Neutrophil (primary cell): ENCODE data around the gene EPHA6.

Experiments
- H3K27ac ChIP-seq: fragments of 200-600 bp; sonication (generic); 2 replicates; pipeline ENCODE4 v1.5.1; 2016; ENCODE audit warnings: mild to moderate bottlenecking, moderate library complexity
- H3K27me3 ChIP-seq: fragments of 200-600 bp; sonication (generic); 2 replicates; pipeline ENCODE4 v1.6.0; 2016; ENCODE audit warnings: mild to moderate bottlenecking
- H3K36me3 ChIP-seq: fragments of 200-600 bp; sonication (generic); 2 replicates; pipeline ENCODE4 v1.5.1; 2017
- H3K4me1 ChIP-seq, 2 experiments: fragments of 200-600 bp in 1 of 2; sonication (generic) in 1 of 2; 1 replicate in 1 of 2; 2 replicates in 1 of 2; pipeline versions ENCODE4 v1.5.1 to v1.6.1; 2013 to 2016; ENCODE audit warnings: low read depth in 1 of 2, low read length in 1 of 2, mild to moderate bottlenecking in 1 of 2, moderate library complexity in 1 of 2; ENCODE audit not compliant: control insufficient read depth in 1 of 2, insufficient read depth in 1 of 2
- H3K4me3 ChIP-seq, 2 experiments: fragments of 200-600 bp in 1 of 2; sonication (generic) in 1 of 2; 1 replicate in 1 of 2; 2 replicates in 1 of 2; pipeline ENCODE4 v1.5.1; 2013 to 2016; ENCODE audit warnings: low read depth in 1 of 2, low read length in 1 of 2, mild to moderate bottlenecking in 1 of 2, moderate library complexity in 1 of 2
- H3K9me3 ChIP-seq: fragments of 200-600 bp; sonication (generic); 2 replicates; pipeline ENCODE4 v1.5.1; 2016
- TF ChIP-seq, protein P1 (sequence below): fragments of 200-600 bp; sonication (generic); IDR thresholded peaks from 2 replicates; pipeline ENCODE4 v1.5.1; 2016; ENCODE audit warnings: antibody characterized with exemption

EPHA6 gene

GRCh38 chr3:97658668-97659285, 844.4 kb downstream of the EPHA6 start:
- no peaks in the 10 kb centered on the region for H3K4me1 ChIP-seq
- H3K27ac ChIP-seq = no peak overlapping the region
- H3K4me3 ChIP-seq = no peak overlapping the region
- TF ChIP-seq, protein P1, sequence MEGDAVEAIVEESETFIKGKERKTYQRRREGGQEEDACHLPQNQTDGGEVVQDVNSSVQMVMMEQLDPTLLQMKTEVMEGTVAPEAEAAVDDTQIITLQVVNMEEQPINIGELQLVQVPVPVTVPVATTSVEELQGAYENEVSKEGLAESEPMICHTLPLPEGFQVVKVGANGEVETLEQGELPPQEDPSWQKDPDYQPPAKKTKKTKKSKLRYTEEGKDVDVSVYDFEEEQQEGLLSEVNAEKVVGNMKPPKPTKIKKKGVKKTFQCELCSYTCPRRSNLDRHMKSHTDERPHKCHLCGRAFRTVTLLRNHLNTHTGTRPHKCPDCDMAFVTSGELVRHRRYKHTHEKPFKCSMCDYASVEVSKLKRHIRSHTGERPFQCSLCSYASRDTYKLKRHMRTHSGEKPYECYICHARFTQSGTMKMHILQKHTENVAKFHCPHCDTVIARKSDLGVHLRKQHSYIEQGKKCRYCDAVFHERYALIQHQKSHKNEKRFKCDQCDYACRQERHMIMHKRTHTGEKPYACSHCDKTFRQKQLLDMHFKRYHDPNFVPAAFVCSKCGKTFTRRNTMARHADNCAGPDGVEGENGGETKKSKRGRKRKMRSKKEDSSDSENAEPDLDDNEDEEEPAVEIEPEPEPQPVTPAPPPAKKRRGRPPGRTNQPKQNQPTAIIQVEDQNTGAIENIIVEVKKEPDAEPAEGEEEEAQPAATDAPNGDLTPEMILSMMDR = no peak
- H3K27me3 ChIP-seq = no peaks in the 10 kb centered on the region
- no peaks in the 10 kb centered on the region for H3K9me3 ChIP-seq
- H3K36me3 ChIP-seq = no peaks in the 10 kb centered on the region

DNA sequence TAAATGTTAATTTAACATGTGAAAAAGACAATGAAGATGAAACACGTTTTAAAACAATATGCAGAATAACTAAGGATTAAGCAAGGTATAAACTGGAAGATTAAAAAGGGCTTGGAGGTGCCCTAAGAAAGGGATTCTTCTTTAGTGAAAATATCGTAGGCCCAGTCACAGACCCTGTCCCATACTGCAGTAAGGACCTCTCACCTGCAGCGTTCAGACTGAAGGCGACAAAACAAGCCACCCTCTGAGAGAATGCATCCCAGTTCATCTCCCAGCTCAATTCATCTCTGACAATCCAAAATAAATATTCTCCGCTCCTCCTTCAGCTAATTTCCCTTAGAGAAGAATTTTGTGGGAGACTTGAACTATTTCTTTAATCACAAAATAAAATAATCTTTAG, 847.9 kb downstream of the EPHA6 start:
- H3K4me1 ChIP-seq = no peaks in the 10 kb centered on the region
- TF ChIP-seq, protein P1 = no peak
- no peaks in the 10 kb centered on the region for H3K27me3 ChIP-seq
- H3K27ac ChIP-seq = no peak overlapping the region
- no peak overlapping the region for H3K4me3 ChIP-seq
- no peaks in the 10 kb centered on the region for H3K9me3 ChIP-seq
- no peaks in the 10 kb centered on the region for H3K36me3 ChIP-seq

GRCh38 chr3:97662762-97663161, 848.4 kb downstream of the EPHA6 start:
- H3K27me3 ChIP-seq = no peaks in the 10 kb centered on the region
- H3K27ac ChIP-seq = no peak overlapping the region
- no peaks in the 10 kb centered on the region for H3K4me1 ChIP-seq
- H3K9me3 ChIP-seq = no peaks in the 10 kb centered on the region
- H3K4me3 ChIP-seq = no peak overlapping the region
- TF ChIP-seq, protein P1 = no peak
- H3K36me3 ChIP-seq = no peaks in the 10 kb centered on the region

DNA sequence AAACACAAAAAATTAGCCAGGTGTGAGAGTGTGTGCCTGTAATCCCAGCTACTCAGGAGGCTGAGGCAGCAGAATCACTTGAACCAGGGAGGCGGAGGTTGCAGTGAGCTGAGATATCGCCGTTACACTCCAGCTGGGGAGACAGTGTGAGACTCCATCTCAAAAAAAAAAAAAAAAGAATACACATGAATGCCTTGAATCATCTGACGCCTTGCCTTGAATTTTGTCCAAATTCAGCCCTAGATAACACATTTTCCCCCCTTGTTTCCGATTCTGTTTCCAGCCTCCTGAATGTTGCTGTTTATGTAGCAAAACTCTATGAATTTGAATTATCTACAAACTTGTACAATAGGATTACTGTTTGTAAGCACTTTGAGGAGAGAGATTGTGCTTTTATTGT, 851.5 kb downstream of the EPHA6 start:
- Histone ChIP-seq H3K4me1 (no peaks in the 10 kb centered on the region), H3K27me3 (no peaks in the 10 kb centered on the region), H3K36me3 (no peaks in the 10 kb centered on the region), H3K9me3 (no peaks in the 10 kb centered on the region), H3K4me3 (no peak overlapping the region), H3K27ac (no peak overlapping the region)
- TF ChIP-seq, protein P1 = no peak

DNA sequence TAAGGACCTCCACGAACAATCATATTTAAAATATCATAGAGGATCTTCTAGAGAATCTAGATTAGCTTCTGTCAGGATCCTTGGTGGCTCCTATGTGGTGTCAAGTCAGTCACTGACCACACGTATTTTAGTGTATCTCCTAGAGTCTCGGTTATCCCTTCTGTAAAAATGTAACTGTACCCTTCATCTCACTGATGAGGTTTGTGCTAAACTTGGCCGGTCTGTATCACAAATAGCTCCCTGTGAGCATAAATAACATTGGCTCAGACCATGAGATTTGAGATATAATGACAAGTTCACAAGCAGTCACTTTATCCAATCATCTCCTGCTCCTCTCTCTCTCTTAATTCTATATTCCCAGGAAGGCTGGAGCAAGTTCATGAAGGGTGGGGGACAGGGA, 856.6 kb downstream of the EPHA6 start:
- no peaks in the 10 kb centered on the region for H3K36me3 ChIP-seq
- H3K27ac ChIP-seq = no peak overlapping the region
- no peak overlapping the region for H3K4me3 ChIP-seq
- no peaks in the 10 kb centered on the region for H3K4me1 ChIP-seq
- H3K27me3 ChIP-seq = no peaks in the 10 kb centered on the region
- TF ChIP-seq, protein P1 = no peak
- no peaks in the 10 kb centered on the region for H3K9me3 ChIP-seq
